ENCODE data around the gene GINM1.

GINM1 gene

GRCh38 chr6:149545754-149546471 is 20.3 kb upstream of the GINM1 start, which contains the start of gene PPIL4:
Gene PPIL4 (minus strand): TSS chr6:149546043. CDS start chr6:149546005, 38 bp downstream.
- peak; percentile 89 for TF ChIP-seq CTCF (IDR thresholded peaks at IDR 0.05; ENCODE audit: low read depth, low read length)

GRCh38 chr6:149551920-149552319 is 14.3 kb upstream of the GINM1 start:
- no peak overlapping the region for H3K4me3 ChIP-seq (ENCODE audit: low read depth, low read length)
- no peak for TF ChIP-seq CTCF (IDR thresholded peaks at IDR 0.05; ENCODE audit: low read depth, low read length)

More at GRCh38 chr6:149545754-149546471, 20.3 kb upstream of the GINM1 start, which contains the start of gene PPIL4:
- H3K4me3 ChIP-seq (ENCODE audit: low read depth, low read length): peak within 1 kb of the TSS; percentile 100

GRCh38 chr6:149558029-149558428 is 8.1 kb upstream of the GINM1 start:
- TF ChIP-seq CTCF (IDR thresholded peaks at IDR 0.05; ENCODE audit: low read depth, low read length): no peak
- no peak overlapping the region for H3K4me3 ChIP-seq (ENCODE audit: low read depth, low read length)

GRCh38 chr6:149559389-149559788 is 6.8 kb upstream of the GINM1 start:
- H3K4me3 ChIP-seq (ENCODE audit: low read depth, low read length): no peak overlapping the region
- TF ChIP-seq CTCF (IDR thresholded peaks at IDR 0.05; ENCODE audit: low read depth, low read length): no peak

GRCh38 chr6:149560736-149561135 is 5.4 kb upstream of the GINM1 start:
- TF ChIP-seq CTCF (IDR thresholded peaks at IDR 0.05; ENCODE audit: low read depth, low read length): peak; percentile 60

GRCh38 chr6:149563203-149563927 is 2.8 kb upstream of the GINM1 start:
- H3K4me3 ChIP-seq (ENCODE audit: low read depth, low read length): no peak overlapping the region
- no peak for TF ChIP-seq CTCF (IDR thresholded peaks at IDR 0.05; ENCODE audit: low read depth, low read length)

More at GRCh38 chr6:149560736-149561135, 5.4 kb upstream of the GINM1 start:
- H3K4me3 ChIP-seq (ENCODE audit: low read depth, low read length): no peak overlapping the region

- H3K4me3 ChIP-seq (ENCODE audit: low read depth, low read length): no peak overlapping the region
- no peak for TF ChIP-seq CTCF (IDR thresholded peaks at IDR 0.05; ENCODE audit: low read depth, low read length)
These were observed 2.2 kb upstream of the GINM1 start for GRCh38 chr6:149563928-149564325.

Measured in WI38 (cell line).